Heart right ventricle (tissue), 16 donors: ENCODE results near the gene TRIM65. TPM values are rescaled to one million over a fixed set of nuclear protein-coding genes. Genes with fewer than 3 reads are reported as not detected.

Source experiments
- ATAC-seq, 8 donors: fragments of 200-7000 bp; cut with Tn5 transposase; one replicate each; pipeline ENCODE4 v1.9.1; 2020; ENCODE audit warnings: mild to moderate bottlenecking in 8 of 8, moderate library complexity in 8 of 8, moderate number of reproducible peaks in 1 of 8
- DNase-seq, 2 donors: peaks; one replicate each; pipeline ENCODE4 v3.0.0-alpha.2; 2020
- H3K27ac ChIP-seq, 10 donors: fragments of 200-600 bp; sonication (generic) in 2 of 10; one replicate each; pipeline versions ENCODE4 v1.5.0 to v1.8.0; 2020 to 2022; ENCODE audit warnings: mild to moderate bottlenecking in 3 of 10
- H3K27me3 ChIP-seq, 7 donors: fragments of 200-600 bp; one replicate each; pipeline ENCODE4 v1.8.0; 2021 to 2022; ENCODE audit warnings: mild to moderate bottlenecking in 2 of 7
- H3K36me3 ChIP-seq, 9 donors: fragments of 200-600 bp; sonication (generic) in 1 of 9; one replicate each; pipeline versions ENCODE4 v1.5.0 to v1.8.0; 2020 to 2022; ENCODE audit warnings: mild to moderate bottlenecking in 2 of 9
- H3K4me1 ChIP-seq, 9 donors: fragments of 200-600 bp; sonication (generic) in 1 of 9; one replicate each; pipeline versions ENCODE4 v1.5.0 to v1.8.0; 2020 to 2022; ENCODE audit warnings: mild to moderate bottlenecking in 4 of 9
- H3K4me3 ChIP-seq, 10 donors: fragments of 200-600 bp; sonication (generic) in 2 of 10; one replicate each; pipeline versions ENCODE4 v1.5.0 to v1.8.0; 2020 to 2022; ENCODE audit warnings: mild to moderate bottlenecking in 7 of 10, moderate library complexity in 2 of 10
- H3K9me3 ChIP-seq, 11 donors: fragments of 200-600 bp in 10 of 11; sonication (generic) in 2 of 11; one replicate each; pipeline versions ENCODE4 v1.5.0 to v1.8.0; 2013 to 2022; ENCODE audit warnings: mild to moderate bottlenecking in 2 of 11, control low read depth in 1 of 11, moderate library complexity in 1 of 11
- WGBS, 2 donors: extraction: QIAGEN DNeasy Blood & Tissue Kit; methylation state at CpG; one replicate each; pipeline ENCODE4 v1.1.7; 2013; ENCODE audit warnings: inconsistent platforms in 1 of 2; 5-methylcytosine and 5-hydroxymethylcytosine counted together
- intact Hi-C, 10 donors: fragments of 100-400 bp; cut with DNase I; formaldehyde crosslinking; loops; one replicate each; pipeline versions ENCODE4 v1.11.1 to v1.14.2; 2022
- polyA plus RNA-seq, 2 donors: library from polyadenylated mRNA; stranded (reverse); fragments of 200-250 nt; gene quantifications; one replicate each; pipeline ENCODE4 v1.2.3, GENCODE V29; 2013
- total RNA-seq, 10 donors: library from RNA; stranded (reverse); fragmentation: NEBNext Ultra II Directional in 3 of 10; extraction: Animal tissue kit (Norgen Biotek cat#: 25700) in 3 of 10; gene quantifications; one replicate each; pipeline versions ENCODE4 v1.2.1 to v1.2.4, GENCODE V29; 2021 to 2023
- TF ChIP-seq, protein P1 (sequence below), 9 donors: fragments of 200-600 bp; sonication (generic) in 2 of 9; IDR thresholded peaks; one replicate each; pipeline versions ENCODE4 v1.5.0 to v1.8.0; 2021 to 2022; ENCODE audit warnings: antibody characterized with exemption in 9 of 9, mild to moderate bottlenecking in 5 of 9, moderate library complexity in 1 of 9
- donor health status: Arrhythmogenic right ventricular cardiomyopathy.
- donor health status: ischemic (EF 13 %, LVEDD 7.1; RV severe dilation, severe dysfunction).
- donor health status: healthy with polysubstance abuse.
- donor health status: DM: no; HTN: yes; CAD: no.
- donor health status: DM: no; HTN: no; CAD: no.
- donor health status: ischemic (EF 25% LVEDD 6.9; RV normal size, moderate dysfunction).
- donor health status: ischemic (EF 25% LVEDD 5.7; RV mildly dilated, moderate dysfunction).
- donor health status: healthy.
- donor health status: DM: yes; HTN: yes; CAD: no.
- donor health status: Ischemic cardiomyopathy.
- donor health status: ischemic (EF 35%, LVEDD 5.7; RV mildly dilated, moderate dysfunction).
- donor health status: nonischemic (EF 11% LVEDD 7.7; RV severe dilation, severe dysfunction).
- donor health status: DM: yes; HTN: yes; CAD: no.
- donor health status: PGD.
- donor health status: ischemic (EF 29% LVEDD 5.4; RV normal size, mild dysfunction).
- donor health status: nonischemic (EF 23%, LVEDD 6.1; RV moderate dilation, normal function).

Gene TRIM65
- total and polyA plus RNA-seq, 12 donors = 5.1 to 16.7 (median 8.9) TPM

DNA sequence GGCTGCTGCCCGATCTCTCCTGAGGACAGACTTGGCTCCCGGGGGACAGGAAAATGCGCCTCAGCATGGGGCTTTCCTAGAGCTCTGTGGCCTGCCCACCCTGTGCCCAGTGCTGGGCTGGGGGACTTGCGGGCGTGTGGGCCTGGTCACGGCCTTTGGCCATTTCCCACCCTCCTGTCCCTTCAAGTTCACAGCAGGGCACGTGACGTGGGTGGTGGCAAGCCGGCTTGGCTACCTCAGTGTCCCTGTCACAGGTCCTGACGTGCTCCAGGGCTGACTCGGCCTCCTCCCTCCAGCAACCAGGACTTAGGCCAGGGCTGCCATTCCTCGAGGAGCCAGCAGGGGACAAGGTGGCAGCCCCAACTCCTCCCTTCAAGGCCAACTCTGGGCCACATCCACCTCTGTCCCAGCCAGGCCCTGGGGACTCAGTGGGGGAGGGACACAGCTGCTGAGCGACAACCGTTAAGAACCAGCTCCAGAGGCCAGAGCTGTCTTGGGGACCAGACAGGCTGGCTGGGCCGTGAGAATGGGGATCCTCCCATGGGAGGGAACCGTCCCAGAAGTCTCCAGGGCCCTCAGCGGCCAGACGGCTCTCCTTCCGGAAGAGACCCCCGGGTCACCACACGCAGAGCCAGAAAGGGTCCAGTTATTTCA, 51.6 kb downstream of the TRIM65 start:
- TF ChIP-seq, protein P1, sequence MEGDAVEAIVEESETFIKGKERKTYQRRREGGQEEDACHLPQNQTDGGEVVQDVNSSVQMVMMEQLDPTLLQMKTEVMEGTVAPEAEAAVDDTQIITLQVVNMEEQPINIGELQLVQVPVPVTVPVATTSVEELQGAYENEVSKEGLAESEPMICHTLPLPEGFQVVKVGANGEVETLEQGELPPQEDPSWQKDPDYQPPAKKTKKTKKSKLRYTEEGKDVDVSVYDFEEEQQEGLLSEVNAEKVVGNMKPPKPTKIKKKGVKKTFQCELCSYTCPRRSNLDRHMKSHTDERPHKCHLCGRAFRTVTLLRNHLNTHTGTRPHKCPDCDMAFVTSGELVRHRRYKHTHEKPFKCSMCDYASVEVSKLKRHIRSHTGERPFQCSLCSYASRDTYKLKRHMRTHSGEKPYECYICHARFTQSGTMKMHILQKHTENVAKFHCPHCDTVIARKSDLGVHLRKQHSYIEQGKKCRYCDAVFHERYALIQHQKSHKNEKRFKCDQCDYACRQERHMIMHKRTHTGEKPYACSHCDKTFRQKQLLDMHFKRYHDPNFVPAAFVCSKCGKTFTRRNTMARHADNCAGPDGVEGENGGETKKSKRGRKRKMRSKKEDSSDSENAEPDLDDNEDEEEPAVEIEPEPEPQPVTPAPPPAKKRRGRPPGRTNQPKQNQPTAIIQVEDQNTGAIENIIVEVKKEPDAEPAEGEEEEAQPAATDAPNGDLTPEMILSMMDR (IDR thresholded peaks at IDR 0.05) = peak; percentile 69 to 86 (median 83)
- peak; percentile 66 to 81 (median 79) for ATAC-seq
- H3K27me3 ChIP-seq = no peaks in the 10 kb centered on the region
- WGBS, 2 donors = 18 to 19% methylated on average over 20 to 21 of the region's 21 CpGs
- H3K4me3 ChIP-seq = peak overlapping the region in 3 of 10 donors; percentile 19 to 64 (median 33)
- H3K27ac ChIP-seq = peak overlapping the region; percentile 65 to 97 (median 88)
- peak; percentile 86 to 87 for DNase-seq
- H3K9me3 ChIP-seq = no peaks in the 10 kb centered on the region
- H3K36me3 ChIP-seq = peaks cover 0 to 62% (median 27%) of the 10 kb centered on the region in 9 donors
- H3K4me1 ChIP-seq = peaks cover 39 to 68% (median 60%) of the 10 kb centered on the region in 9 donors
- intact Hi-C loops = loop anchor here in 2 of 10 donors (1.0 to 5.0 kb wide), 3 partner anchors 33 to 68 kb away; partner anchors contain the start of genes TRIM47 (in 1 of the 2) and TRIM65 (in 1 of the 2)

DNA sequence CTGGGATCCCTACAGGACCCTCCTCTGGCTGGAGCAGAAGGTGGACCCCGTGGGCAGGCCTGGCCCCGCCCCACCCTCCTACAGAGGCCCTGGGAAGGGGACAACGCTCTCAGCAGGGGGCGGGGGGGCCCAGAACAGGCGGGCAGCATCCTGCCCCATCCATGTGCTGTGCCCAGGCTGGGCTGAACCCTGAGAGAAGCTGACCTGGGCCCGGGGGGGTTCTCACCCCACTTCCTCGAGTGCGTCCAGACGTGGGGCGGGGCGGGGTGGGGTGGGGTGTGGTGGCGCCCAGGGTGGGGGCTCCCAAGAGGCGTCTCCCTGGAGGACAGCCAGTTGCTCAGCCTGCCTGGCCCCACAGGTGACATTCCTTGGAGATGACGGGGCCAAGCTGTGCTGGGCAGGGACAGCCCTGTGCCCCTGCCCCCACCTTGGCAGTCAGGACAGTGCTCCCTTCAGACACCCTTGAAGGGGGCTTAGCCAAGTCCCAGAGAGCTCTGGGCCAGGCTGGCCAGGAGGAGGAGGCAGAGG, 52.2 kb downstream of the TRIM65 start:
- Histone ChIP-seq H3K27me3 (no peaks in the 10 kb centered on the region), H3K4me3 (peak overlapping the region in 6 of 10 donors; percentile 19 to 64 (median 30)), H3K9me3 (no peaks in the 10 kb centered on the region), H3K27ac (peak overlapping the region; percentile 65 to 97 (median 88)), H3K36me3 (peaks cover 0 to 62% (median 27%) of the 10 kb centered on the region in 9 donors), H3K4me1 (peaks cover 34 to 63% (median 55%) of the 10 kb centered on the region in 9 donors)
- ATAC-seq (peak; percentile 12 to 69 (median 54)), DNase-seq (no peak)
- 36 to 40% methylated on average over 13 to 14 of the region's 14 CpGs for WGBS, 2 donors
- TF ChIP-seq, protein P1 (IDR thresholded peaks at IDR 0.05) = no peak
- intact Hi-C loops = loop anchor here in 2 of 10 donors (1.0 to 5.0 kb wide), 3 partner anchors 34 to 67 kb away; partner anchors contain the start of genes TRIM47 (in 1 of the 2) and TRIM65 (in 1 of the 2)

DNA sequence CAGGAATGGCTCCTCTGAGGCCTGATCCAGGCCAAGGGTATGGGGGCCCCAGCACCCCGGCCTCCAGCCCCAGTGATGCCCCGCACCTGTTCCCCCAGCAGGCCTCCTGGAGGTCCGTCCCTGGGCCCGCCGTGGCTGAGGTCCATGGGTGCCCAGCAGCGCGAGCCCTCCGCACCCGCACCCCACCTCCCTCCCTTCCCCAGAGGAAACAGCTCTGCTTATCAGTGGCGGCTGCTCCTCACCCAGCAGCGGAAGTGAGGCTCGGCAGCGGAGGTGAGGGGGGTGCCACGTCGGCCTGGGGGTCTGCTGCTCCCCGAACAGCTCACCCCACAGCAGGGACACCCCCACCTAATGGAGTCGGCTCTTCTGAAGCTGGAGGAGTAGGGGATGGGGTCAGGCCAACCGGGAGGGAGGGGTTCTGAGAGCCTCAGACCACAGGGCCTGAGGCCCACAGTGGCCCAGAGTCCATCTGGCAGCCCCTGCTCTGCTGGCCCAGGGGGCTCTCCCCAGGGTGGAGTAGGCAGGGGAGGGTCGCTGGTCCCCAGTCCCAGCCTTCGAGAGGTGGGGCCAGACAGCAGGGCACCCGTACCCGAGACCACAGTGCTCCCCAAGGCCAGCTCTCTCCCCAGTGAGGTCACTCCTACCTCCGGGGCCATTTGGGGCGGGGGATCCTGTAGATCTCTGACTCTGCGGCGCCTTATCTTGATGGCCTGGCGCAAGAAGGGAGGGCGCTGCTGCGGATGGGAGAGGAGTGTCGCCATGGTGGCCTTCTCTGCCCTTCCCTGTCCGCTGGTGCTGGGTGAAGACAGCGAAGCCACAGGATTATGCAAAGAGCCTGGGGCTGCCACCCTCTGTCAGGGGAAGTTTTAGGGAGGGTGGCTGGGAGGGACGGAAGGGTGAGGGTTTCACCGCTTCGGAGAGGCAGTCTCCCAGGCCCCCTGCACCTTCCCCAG, 52.9 kb downstream of the TRIM65 start, which contains the start of gene UNC13D:
UNC13D (minus strand) TSS at position 828 of the 953 bp plus-strand sequence; CDS start at position 761, 67 bp downstream.
- H3K36me3 ChIP-seq = peaks cover 0 to 61% (median 27%) of the 10 kb centered on the region in 9 donors
- ATAC-seq (peak in 7 of 8 donors; percentile 0 to 7 (median 4)), DNase-seq (no peak)
- H3K4me3 ChIP-seq = peak within 1 kb of the TSS in 6 of 10 donors; percentile 19 to 64 (median 30)
- no peaks in the 10 kb centered on the region for H3K9me3 ChIP-seq
- H3K4me1 ChIP-seq = peaks cover 32 to 56% (median 47%) of the 10 kb centered on the region in 9 donors
- TF ChIP-seq, protein P1 (IDR thresholded peaks at IDR 0.05) = no peak
- peak within 1 kb of the TSS; percentile 65 to 97 (median 88) for H3K27ac ChIP-seq
- intact Hi-C loops = no loop called here
- WGBS, 2 donors = 57 to 59% methylated on average over 35 of the region's 35 CpGs
- no peaks in the 10 kb centered on the region for H3K27me3 ChIP-seq
